ENCODE results near the gene JAML.

Gene JAML

DNA sequence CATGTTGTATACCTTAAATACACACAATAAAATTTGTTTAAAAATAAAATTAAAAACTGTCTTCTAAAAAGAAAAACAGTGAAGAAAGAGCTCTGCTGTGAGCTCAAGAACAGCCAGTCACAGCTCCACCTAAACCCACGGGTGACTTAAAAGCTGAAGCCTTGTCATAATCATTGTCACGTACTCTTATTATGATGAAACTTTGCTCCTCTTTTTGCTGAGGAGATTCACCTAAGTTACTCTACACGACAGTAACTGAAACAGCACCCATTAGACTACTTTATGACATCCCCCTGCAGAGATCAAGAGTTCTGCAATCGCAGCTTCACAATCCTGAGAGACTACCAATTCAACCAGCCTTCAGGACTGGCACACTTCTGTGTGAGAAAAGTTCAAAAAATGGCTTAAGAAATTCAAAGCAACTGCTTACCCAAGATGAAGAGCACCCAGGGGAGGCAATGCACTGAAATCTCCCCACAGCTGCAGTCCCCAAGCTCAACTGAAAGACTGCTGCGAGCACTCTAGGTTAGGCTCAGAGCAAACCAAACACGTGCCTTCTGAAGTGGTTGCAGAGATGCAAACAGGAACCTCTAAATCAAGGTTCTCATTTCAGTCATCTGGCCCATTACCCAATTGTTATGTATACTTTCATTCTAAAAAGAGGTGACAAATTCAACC, at the start of gene JAML:
Gene JAML (minus strand): TSS at position 501 of the 678 bp plus-strand sequence. CDS start 10,145 bp downstream, outside the sequence.
- DNase-seq (ENCODE audit: low spot score) = no peak

DNA sequence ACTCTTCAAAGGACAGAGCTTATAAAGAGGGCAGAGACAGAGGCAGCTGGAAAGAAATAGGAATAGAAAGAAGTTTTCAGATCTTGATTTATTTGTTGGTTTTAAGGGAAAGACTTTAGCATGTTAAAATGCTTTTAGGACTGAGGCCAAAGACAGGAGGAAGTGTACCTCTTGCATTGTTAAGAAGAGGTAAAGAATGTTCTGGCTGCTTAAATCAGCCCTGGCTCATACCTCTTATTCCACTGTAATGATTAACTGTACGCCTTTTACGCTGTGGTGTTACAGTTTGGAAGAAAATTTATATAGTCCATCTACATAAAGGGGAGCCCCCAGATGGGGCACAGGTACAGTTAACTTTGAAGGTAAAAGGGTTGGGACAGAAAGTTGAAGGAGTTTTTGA, 49.4 kb upstream of the JAML start:
- DNase-seq (ENCODE audit: low spot score) = no peak

GRCh38 chr11:118272001-118272400, 47.2 kb upstream of the JAML start:
- DNase-seq (ENCODE audit: low spot score) = no peak

- DNase-seq (ENCODE audit: low spot score) = no peak
Observed at GRCh38 chr11:118267486-118267885, 42.7 kb upstream of the JAML start.

- DNase-seq (ENCODE audit: low spot score) = no peak
Observed at GRCh38 chr11:118265954-118266353, 41.1 kb upstream of the JAML start.

GRCh38 chr11:118264569-118265465, 40.0 kb upstream of the JAML start:
- DNase-seq (ENCODE audit: low spot score) = no peak

- no peak for DNase-seq (ENCODE audit: low spot score)
Observed at GRCh38 chr11:118263695-118264568, 39.1 kb upstream of the JAML start, which contains the start of gene MPZL2. MPZL2 (minus strand) TSS chr11:118264297; CDS start chr11:118264153, 144 bp downstream.

GRCh38 chr11:118263112-118263511, 38.3 kb upstream of the JAML start:
- no peak for DNase-seq (ENCODE audit: low spot score)

GRCh38 chr11:118260353-118260752, 35.5 kb upstream of the JAML start:
- DNase-seq (ENCODE audit: low spot score) = no peak

DNA sequence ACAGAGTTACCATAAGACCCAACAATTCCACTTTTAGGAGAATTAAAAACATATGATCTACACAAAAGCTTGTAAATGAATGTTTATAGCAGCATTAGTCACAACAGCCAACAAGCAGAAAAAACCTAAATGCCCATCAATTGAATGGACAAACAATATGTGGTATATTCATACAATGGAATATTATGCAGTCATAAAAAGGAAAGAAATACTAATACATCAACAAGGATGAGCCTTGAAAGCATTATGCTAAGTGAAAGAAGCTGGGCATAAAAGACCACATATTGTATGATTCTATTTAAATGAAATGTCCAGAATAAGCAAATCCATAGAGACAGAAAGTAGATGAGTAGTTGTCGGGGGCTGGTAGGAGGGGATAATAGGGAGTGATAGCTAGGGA, 34.3 kb upstream of the JAML start:
- DNase-seq (ENCODE audit: low spot score) = no peak

GRCh38 chr11:118258410-118258809, 33.6 kb upstream of the JAML start:
- DNase-seq (ENCODE audit: low spot score) = no peak

DNA sequence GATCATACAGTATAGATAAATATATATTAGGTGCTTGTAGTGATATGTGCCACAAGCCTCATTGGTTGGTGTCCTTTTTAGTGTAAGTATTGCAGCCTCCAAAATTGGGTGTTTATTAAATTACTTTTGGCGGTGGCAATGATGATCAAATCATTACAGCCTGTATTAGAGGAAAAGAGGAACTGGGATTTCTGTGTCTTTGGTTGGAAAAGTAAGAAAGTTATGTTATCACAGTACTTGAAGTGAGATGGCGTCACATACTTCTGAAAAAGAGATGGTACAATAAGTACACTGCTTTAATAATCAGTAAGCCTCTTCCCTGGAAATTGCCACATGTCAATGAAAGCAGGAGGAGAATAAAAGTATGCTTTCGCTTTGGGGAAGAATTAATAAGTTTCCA, 27.9 kb upstream of the JAML start:
- no peak for DNase-seq (ENCODE audit: low spot score)

DNA sequence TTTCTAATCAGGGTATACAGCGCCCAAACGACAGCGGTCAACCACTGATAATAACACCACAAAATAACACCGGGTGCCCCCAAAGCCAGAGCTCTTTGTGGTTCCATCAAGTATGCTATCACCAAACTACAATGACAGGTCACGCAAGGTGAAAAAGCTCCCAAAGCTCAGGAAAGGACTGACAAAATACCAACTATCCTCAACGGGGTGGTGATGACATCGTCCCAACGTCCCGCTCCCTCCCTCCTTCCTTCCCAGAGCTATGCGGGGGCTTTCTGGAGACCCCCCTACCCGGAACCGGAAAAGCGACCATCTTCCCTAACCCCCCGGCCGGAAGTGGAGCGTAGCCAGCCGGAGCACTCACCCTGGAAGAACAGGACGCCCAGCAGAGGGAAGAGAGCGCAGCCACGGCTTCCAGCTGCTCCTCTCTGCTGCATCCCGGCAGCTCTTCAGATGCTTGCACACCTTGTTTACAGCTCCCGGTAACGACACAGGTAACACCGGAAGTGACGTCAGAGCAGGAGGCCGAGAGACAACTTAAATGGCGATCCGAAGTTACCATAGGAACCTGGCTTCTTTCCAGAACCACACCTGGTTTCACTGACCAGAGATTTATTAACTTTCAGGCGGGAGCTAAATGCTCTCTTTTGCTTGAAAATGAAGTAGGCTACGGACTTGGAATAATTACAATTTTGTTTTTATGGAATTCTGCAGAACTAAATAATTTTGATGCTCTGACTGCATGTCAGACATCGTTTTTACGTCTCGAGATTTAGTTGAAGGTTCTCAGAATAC, 27.2 kb upstream of the JAML start, which contains the start of gene MPZL3:
Gene MPZL3 (minus strand): TSS at position 508 of the 795 bp plus-strand sequence. CDS start 71 bp downstream, at position 437.
- DNase-seq (ENCODE audit: low spot score) = peak; percentile 11

DNA sequence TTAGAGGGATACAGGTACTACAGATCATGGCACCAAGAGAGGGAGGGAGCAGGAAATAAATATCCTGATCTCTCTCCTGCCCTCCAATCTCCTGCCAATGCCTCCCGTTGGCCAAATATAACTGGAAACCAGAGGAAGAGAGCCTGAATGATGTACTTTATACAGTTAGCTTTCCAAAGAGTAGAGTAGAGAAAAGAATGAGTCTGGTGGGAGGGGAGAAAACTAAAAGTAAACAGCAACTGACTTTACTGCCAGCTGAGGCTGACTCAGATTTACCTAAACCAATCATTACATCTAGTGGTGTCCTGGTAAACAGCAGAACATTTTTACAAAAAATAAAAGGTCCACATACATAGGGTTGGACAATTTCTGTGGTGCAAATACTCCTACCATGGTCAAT, 22.2 kb upstream of the JAML start:
- no peak for DNase-seq (ENCODE audit: low spot score)

DNA sequence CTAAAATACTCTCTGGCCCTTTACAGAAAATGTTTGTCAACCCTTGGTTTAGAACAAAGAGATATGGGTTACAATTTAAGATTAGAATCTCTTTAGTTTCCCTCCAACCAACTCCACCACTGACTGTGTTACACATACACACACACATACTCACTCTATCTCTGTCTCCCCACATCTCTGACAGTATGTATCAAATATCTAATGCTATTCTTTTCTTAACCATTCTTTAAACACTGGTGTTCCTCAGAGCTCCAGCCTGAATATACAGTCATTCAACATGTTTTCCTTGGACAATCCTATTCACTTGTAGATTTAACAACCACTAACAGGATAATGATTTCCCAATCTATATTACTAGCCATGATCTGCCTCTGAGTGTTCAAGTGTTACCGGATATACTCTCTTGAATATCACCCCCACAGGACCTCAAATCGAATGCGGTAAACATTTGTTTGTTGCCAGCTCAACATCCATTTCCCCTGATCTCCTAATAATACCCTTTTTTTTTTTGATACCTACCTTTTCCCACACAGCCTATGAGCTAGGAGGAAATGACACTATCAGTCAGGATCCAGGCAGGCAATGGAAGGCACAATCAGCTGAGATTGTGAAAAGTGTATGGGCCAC, 21.2 kb upstream of the JAML start:
- no peak for DNase-seq (ENCODE audit: low spot score)

GRCh38 chr11:118243993-118244762, 19.4 kb upstream of the JAML start:
- no peak for DNase-seq (ENCODE audit: low spot score)

- no peak for DNase-seq (ENCODE audit: low spot score)
Observed at GRCh38 chr11:118243161-118243560, 18.4 kb upstream of the JAML start.

- no peak for DNase-seq (ENCODE audit: low spot score)
Observed at GRCh38 chr11:118241764-118242098, 16.9 kb upstream of the JAML start.

DNA sequence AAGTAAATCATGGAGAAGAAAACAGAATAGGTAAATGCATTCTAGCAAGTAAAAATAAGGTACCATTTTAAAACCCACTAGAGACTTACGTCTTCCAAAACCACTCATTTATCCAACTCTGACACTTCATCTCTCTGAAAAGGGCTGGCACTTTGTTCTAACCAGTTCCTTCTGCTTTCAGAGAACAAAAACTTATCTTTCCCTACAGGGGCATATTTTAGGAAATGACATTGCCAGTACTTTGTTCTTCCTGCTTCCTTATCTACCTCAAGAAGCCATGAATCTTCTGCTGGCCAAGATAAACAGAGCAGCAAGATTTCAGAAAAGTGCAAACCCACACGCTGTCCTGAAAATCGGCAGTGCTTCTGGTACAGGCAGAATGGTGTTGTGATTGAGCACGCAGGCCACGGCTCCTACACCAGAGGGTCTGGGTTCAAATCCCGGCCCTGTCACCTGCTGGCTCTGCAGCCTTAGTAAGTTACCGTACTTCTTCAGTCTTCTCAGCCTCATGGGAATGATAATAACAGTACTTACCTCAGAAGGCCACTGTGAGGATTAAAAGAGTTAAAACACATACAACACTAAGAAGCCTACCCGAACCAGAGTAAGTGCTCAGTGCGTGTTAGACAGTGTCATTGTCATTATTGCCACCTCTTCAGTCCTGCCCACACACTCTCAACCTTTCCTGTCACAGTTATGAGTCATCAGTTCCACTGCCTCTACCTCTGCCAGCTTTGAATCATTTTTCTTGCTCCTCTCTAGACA, 16.4 kb upstream of the JAML start:
- no peak for DNase-seq (ENCODE audit: low spot score)

Measured in hepatic stellate cell (primary cell).